Ureter (tissue), 1 donor: Measurements from ENCODE around the gene DDX60. TPM values are rescaled to one million over a fixed set of nuclear protein-coding genes. Genes with fewer than 3 reads are reported as not detected.
"Not testable (repeated sequence)": the region's sequence is repeated elsewhere in the genome, so short reads cannot be mapped to it uniquely, and the experiment has no call there.

Experiments used
- DNase-seq: peaks from one replicate; pipeline ENCODE4 v3.0.0-alpha.2; 2020; ENCODE audit warnings: low spot score
- total RNA-seq: library from RNA; stranded (reverse); gene quantifications from one replicate; pipeline ENCODE4 v1.2.4, GENCODE V29; 2023
- donor health status: DM: yes; HTN: yes; CAD: no.

Gene DDX60
- total RNA-seq, 1 donor from 2014 or later = 30.6 TPM

DNA sequence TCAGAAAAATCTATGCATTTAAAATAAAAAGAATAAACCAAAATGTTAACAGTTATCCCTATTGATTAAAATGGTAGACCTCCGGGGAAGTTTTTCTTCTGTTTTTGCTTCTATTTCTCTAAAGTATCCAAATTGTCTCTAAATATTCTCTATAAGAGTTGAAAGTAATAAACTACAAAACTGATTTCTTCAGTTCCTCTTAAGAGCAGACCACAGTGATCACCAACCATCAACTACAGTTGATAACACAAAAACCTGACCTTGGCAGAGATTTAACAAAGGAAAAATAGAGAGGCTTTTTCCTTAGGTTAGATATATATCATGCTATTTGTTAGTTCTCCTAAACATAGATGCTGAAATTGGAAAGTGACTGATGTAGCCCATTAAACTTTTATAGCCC lies 27.3 kb downstream of the DDX60 start:
- no peak for DNase-seq

DNA sequence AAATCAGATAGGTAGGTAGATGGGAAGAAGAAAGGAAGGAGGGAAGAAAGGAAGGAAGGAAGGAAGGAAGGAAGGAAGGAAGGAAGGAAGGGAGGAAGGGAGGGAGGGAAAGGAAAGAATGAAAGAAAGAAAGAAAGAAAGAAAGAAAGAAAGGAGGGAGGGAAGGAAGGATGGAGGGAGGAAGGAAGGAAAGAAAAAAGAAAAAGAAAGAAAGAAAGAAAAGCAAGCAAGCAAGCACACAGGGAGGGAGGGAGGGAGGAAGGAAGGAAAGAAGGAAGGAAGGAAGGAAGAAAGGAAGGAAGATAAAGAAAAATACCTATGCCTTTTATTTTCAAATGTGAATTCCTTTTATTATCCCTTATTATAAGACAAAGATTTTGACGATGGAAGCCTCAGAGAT lies 32.7 kb downstream of the DDX60 start:
- not testable (repeated sequence) for DNase-seq

DNA sequence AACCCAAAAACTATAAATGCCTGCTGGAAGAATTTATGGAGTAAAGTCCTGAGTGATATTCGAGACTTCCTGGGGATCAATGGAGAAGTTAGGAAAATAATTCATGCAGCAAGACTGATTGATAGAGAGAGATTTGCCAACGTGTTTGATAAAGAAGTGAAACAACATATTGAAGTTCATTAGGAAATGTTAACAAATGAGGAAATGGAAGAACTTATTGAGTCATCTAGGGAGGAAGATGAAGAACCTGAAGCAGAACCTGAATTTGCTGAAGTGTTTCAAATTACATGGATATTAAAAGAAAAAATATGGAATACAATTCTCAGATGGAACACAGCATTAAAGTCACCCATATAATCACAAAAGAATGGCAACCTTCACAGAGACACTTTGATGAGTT lies 39.0 kb downstream of the DDX60 start:
- no peak for DNase-seq

DNA sequence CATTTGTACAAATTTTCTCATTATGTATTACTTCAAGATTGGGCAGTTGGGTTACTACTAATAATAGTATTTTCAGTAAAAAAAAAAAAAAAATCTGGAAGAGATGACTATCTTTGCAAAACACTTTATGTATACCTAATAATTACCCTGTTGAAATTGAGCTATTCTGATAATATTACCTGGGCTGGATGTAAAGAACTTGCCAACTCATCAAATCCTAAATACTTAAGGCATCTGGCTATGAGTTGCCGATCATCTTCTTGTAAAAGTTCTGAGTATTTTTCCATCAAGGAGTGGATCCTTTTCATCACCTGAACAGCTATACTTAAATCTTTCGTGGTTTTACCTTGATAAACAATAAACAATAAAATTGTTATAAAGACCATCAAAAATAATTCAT lies 42.7 kb downstream of the DDX60 start:
- no peak for DNase-seq

DNA sequence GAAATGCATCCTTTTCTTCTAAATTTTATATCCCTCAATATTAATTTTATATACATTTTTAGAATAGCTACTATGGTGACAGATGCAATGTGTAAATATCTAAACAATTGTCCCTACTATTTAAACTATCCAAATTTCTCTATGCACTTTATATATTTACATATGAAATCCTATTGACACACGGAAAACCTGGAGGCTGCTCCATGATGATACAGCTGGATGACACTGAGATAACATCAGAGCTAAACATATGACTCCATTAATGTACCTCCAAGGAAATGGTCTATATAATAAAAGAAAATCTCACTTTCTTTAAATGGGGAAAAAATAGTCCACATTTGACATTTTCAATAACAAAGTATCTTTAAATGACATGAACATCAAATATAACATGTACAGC lies 43.7 kb downstream of the DDX60 start:
- DNase-seq = no peak

DNA sequence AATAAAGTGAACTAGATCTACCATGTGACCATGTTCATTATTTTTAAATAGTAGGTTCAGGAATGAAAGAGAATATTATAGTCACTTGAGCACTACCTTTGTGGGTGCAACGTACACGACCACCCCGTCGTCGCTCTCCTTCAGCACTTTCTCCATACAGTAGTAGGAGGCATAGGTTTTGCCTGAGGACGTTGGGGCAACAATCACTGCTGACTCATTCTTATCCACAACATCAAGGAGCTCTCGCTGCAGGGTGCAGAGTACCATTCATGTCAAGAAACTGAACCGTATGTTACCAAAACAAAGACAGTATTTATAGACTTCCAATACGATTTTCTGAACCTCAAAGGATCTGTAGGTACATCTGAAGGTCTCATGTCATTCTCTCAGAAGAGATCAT lies 44.7 kb downstream of the DDX60 start:
- DNase-seq = no peak

DNA sequence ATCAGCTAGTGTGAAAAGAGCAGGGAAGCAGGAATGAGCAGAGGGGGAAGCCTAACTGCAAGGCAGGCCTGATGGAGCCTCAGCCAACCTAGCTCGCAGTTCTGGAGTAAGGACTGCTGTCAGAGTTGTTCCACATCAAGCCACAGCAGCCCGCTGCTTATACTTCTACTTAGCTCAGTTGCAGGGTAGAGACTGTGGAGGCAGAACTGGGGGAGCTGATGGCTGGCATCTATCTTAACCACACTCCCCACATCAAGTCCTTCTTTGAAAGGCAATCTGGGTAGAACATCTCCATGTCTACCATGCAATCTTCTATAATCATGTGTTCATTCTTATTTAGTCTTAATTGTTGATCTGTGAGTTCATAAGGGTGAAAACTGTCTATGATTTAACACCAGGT lies 46.1 kb downstream of the DDX60 start:
- no peak for DNase-seq

DNA sequence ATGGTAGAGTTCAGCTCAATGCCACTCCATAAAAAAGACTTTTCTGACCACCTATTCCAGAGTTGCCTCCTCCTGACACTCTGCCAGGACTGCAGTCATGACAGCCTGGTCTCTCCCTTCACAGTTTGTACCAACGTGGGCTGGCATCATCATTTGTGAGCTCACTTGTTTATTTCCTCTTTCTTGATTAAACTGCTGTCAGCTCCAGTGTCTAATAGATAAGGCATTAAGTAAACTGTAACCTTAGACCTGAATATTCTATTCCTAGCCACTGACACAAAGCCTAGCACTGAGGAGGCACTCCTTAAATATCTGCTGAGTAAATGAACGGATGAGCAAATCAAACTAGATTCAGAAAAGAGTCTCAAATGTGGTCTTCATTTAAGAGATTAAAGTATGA lies 48.7 kb downstream of the DDX60 start:
- no peak for DNase-seq

DNA sequence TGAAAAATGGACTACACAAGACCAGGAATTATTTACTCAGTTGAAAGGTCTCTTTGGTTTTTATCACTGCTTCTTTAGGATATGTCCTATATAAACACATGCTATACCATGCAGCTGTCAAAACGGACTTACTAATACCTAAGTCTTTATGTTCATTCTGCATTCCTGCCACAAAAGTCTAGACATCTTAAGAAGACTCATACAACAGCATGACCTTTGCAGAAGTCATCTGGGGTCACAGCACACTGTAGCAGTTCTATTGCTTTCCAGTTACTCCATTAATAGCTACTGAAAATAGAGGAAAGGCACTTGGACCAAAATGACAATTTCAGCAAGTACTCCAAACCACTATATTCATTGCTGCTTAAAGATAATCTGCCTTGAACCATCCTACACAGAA lies 53.2 kb downstream of the DDX60 start:
- DNase-seq = no peak

DNA sequence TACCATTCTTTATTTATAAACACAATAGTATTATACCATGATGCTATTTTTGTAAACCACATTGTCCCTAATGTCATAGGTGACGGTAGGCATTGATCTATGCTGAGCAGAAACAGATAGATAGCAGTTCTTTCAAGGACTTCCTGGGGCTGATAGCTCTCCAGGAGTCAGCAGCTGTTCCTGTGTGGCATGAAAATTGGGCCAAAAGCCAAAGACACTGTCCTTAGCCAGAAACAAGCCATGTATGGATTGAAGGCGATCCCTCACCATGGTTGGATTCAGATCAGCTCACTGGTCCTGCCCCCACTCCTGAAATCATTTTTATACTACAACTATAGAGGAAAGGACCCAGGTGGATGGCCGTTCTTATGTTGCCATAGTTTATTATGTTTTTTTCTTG lies 53.6 kb downstream of the DDX60 start:
- DNase-seq = no peak

DNA sequence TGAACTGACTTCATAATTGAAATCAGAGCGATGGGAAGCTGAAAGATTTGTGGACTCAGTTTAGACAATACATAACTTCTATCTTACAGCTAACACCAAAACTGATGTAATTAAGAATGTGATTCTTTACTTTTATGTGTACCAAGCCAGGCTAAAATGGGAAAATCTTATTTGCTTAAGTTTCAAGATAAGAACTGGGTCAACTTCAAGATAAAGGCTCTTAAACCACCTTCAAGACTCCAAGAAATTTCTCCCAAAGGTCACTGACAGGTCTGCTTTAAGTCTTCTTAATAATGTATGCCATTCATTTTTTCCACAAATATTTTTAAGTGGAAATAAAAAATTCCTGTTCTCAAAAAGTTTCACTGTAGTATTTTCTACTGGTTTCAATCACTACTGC lies 55.5 kb downstream of the DDX60 start:
- DNase-seq = no peak

DNA sequence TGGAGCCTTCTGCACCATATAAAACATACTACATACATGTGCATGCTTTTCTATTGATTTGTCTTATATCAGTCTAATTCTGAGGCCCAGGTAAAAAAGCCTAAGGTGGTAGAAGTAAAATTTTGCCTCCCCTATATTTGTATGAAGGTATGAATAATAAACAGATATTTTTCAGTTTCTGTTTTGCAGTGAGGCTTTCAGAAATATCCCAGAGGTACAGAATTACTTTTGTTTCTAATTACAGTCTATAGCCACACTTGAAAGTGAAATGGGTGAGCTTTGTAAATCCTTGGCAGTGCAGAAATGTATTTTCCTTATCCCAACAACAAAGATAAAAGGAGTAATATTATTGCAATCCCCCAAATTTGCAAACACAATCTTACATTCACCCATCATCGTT lies 59.5 kb downstream of the DDX60 start:
- no peak for DNase-seq

DNA sequence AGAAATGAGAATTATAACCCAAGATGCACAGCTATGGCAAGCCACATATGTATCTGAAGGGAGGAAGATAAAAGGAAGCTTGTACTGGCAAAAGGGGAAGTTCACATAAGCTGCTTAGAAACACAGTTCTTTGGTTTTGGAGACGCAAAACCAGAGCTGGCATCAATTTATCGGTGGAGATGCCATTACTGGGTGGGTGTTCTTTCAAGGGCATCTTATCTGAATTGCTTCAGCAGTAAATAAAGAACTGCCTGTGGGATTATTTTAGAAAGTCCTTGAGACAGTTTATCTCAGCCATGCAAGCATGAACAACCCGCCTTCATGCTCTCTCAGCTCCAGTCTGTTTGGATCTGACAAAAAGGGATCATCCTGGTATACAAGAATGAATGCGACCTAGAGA lies 60.8 kb downstream of the DDX60 start:
- DNase-seq = no peak

DNA sequence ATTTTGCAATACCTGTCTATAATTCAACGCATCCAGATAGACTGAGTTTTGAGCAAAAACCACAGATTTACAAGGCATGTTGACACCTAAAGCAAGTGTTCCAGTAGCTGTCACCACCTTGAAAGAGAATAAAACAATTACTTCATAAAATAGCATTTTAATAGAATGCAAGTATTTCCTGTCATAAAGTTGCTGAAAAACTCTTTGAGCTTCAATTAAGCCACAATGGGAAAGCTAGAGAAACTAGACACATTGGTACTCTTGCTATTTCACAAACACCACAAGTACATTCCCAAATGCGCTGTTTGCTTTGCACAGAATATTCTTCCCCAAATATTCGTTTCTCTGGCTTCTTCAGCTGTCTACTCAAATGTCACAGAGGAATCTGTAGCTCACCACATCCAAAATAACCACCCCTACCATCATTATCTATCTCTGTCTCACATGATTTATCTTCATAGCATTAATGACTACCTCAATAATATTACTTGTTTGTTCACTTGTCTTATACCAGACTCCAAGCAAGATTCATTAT lies 70.3 kb downstream of the DDX60 start:
- no peak for DNase-seq

DNA sequence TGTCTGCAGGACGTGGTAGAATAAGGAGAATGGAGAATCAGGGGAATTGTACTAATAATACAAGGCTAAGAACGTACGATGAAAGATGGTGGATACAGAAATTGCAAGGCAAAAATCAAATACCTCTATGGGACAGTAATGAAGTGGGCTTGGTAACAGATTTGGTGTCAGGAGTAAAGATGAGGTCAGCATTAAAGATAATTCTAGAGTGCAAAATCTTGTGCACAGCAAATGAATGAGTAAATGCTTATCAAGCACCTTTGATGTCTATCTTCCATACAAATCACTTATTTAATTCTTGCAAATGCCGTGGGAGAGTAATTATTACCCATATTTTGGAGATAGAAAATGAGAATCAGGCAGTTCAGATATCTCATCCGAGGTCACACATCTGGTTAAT lies 70.9 kb downstream of the DDX60 start:
- DNase-seq = no peak

DNA sequence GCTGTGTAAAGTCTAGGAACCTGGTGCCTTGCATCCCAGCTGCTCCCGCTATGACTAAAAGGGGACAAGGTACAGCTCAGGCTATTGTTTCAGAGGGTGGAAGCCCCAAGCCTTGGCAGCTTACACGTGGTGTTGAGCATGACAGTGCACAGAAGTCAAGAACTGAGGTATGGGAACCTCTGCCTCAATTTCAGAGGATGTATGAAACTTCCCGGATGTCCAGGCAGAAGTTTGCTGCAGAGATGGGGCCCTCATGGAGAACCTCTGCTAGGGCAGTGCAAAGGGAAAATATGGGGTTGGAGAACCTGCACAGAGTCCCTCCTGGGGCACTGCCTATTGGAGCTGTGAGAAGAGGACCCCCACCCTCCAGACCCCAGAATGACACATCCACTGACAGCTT lies 76.6 kb downstream of the DDX60 start:
- no peak for DNase-seq

DNA sequence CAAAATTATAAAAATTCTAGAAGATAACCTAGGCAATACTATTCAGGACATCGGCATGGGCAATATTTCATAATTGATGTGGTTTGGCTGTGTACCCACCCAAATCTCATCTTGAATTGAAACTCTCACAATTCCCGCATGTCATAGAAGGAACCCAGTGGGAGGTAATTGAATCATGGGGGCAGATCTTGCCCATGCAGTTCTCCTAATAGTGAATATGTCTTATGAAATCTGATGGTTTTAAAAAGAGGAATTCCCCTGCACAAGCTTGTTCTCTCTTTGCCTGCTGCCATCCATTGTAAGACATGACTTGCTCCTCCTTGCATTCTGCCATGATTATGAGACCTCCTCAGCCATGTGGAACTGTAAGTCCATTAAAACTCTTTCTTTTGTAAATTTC lies 77.7 kb downstream of the DDX60 start:
- DNase-seq = no peak

DNA sequence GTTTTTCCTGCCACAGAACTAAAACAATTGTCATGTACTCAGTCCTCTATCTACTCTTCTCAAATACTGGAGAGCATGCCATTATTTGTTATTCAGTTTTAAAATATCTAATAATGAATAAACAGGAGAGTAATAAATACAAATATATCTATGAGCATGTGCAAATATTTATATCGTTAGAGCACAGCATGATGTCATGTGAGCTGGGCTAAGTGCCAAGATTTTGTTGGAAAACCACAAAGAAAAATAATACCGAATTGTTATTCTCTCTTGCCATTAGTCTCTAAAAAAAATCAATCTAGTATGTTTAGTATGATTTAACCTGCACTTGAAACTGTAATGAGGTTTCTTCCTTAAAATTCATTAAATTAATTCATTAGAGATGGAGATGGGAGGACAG lies 97.3 kb downstream of the DDX60 start:
- no peak for DNase-seq

DNA sequence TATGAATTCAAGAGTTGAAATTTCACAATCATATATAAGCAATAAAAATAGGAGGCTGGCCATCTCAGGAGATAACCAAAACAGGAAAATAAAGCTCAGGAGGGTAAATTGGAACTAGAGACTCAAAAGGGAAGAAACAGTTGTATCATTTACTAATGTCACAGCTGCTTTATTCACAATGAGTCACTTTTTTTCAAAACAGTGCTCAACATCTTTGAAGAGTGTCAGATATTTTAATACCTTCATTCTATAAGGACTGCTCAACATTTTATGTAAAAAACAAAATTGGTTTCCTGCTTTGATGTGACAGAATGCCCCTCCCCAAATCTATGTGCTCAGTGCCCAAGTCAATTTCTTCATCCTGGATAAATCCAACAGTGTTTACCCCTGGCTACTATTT lies 97.7 kb downstream of the DDX60 start:
- DNase-seq = no peak

DNA sequence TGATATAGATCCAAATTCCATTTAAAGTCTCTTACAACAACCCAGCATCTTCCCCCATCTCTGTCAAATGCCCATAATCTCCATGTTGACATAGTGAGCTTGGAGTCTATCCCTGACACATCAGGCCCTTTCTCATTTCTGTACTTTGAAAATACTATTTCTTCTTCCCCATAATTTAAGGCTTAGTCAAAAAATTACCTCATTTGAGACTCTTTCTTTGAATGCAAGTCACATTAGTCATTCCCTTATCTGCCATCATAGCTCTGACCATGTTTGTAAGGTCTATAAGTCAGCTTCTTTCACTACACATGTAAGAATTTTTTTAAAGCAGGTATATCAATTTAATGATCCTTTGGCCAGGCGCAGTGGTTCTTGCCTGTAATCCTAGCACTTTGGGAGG lies 99.9 kb downstream of the DDX60 start:
- no peak for DNase-seq

DNA sequence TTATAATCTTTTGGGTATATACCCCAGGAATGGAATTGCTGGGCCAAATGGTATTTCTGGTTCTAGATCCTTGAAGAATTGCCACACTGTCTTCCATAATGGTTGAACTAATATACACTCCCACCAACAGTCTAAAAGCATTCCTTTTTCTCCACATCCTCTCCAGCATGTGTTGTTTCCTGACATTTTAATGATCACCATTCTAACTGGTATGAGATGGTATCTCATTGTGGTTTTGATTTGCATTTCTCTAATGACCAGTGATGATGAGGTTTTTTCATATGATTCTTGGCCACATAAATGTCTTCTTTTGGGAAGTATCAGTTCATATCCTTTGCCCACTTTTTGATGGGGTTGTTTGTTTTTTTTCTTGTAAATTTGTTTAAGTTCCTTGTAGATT lies 105.0 kb downstream of the DDX60 start:
- not testable (repeated sequence) for DNase-seq

DNA sequence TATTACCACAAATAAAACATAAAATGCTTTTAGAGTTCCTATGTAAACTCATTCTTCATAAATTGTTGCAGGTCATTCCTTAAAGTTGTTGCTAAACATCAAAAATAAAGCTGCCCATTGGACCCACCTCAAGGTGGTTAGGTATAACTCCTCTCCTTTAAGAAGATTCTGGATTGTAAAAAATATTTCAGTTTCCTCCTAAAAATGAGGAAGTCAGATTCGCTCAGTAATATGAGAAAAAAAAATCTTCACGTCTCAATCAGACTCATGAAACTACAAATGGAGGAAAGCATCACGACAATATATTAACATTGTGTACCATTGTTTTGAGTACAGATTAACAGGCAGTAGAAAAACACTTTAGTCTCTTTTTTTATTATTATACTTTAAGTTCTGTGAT lies 105.9 kb downstream of the DDX60 start:
- no peak for DNase-seq

DNA sequence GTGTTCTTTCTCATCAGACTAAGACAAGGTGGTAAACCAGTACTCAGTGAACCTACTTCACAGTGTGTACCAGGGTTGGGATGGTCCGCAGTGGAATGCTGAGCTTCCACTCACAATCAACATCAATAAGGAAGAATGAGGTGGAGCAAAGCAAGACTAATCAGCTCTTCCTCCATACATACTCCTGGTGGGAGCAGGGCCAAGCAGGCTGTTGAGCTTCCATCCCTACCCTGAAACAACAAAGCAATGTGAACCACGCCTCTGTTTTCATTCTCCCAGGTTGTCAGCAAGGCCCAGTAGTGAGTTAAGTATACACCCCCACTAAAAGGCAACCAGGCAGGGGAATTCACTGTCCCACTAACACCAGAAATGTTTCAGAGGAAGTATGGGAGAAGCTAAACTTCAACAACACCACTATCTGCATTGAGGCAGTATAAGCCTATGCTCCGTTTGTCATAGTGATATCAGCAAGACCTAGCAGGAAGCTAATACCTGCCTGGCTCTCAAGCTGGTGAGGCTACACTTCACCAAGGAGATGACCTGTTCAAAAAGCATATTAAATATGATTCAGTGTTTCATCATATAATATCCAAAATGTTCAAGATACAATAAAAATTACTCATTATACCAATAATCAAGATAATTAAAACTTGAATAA lies 109.5 kb downstream of the DDX60 start:
- DNase-seq = no peak

DNA sequence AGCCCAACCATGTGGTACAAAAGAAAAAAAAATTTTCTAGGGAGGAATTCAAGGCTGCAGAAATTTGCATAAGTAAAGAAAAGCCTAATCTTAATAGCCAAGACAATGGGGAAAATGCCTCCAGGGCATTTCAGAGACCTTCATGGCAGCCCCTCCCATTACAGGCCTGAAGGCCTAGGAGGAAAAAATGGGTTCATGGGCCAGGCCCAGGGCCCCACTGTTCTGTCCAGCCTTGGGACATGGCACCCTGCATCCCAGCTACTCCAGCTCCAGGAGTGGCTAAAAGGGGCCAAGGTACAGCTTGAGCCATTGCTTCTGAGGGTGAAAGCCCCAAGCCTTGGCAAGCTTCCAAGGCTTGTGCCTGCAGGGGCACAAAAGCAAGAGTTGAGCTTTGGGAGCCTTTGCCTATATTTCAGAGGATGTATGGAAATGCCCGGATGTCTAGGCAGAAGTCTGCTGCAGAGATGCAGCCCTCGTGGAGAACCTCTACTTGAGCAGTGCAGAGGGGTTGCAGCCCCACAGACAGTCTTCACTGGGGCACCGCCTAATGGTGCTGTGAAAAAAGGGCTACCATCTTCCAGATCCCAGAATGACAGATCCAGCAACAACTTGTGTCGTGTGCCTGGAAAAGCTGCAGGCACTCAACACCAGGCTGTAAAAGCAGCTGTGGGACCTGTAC lies 115.2 kb downstream of the DDX60 start:
- no peak for DNase-seq
